IMR-90 (cell line): ENCODE measurements around the gene FARP1. TPM values are rescaled to one million over a fixed set of nuclear protein-coding genes. Genes with fewer than 3 reads are reported as not detected.

Experiments used
- ATAC-seq: fragments of 200-7000 bp; cut with Tn5 transposase; 2 replicates; pipeline ENCODE4 v1.9.1; 2020; ENCODE audit warnings: low read depth, mild to moderate bottlenecking, moderate library complexity
- BruUV-seq: library from RNA; stranded (reverse); fragments of 400-500 nt; replicated peaks from 2 replicates; lab custom pipeline; 2021; lab: Mats Ljungman, UMichigan
- CTCF ChIA-PET: fragments of 300-600 bp; formaldehyde crosslinking; extraction: SDS; loops from one replicate; lab custom pipeline; 2021; ENCODE audit warnings: antibody characterized with exemption; lab: Yijun Ruan, JAX
- POLR2A ChIA-PET: fragments of 300-600 bp; sonication (Branson Sonifier 250); formaldehyde crosslinking; loops from one replicate; lab custom pipeline; 2022; ENCODE audit warnings: antibody characterized with exemption; ENCODE audit not compliant: unreplicated experiment; lab: Charles Lee
- DNase-seq: peaks from one replicate; pipeline ENCODE4 v3.0.0; 2013
- H2AFZ ChIP-seq: replicated peaks from 2 replicates; pipeline ENCODE3; 2013; ENCODE audit warnings: low read length, mild to moderate bottlenecking; ENCODE audit not compliant: poor library complexity
- H2AK5ac ChIP-seq: 2 replicates; pipeline ENCODE4 v1.6.1; 2013; ENCODE audit warnings: low read depth, low read length, inconsistent platforms
- H2AK9ac ChIP-seq: replicated peaks from 2 replicates; pipeline ENCODE3; 2013; ENCODE audit warnings: mild to moderate bottlenecking, low read depth, low read length, moderate library complexity; ENCODE audit not compliant: poor library complexity
- H2BK120ac ChIP-seq: 2 replicates; pipeline ENCODE4 v1.6.1; 2013; ENCODE audit warnings: low read depth, low read length, inconsistent platforms
- H2BK15ac ChIP-seq: 3 replicates; pipeline ENCODE4 v1.6.1; 2013; ENCODE audit warnings: low read depth, low read length, inconsistent platforms
- H2BK20ac ChIP-seq: 2 replicates; pipeline ENCODE4 v1.6.1; 2013; ENCODE audit warnings: low read depth, mild to moderate bottlenecking, inconsistent platforms, low read length, moderate library complexity
- H2BK5ac ChIP-seq: 2 replicates; pipeline ENCODE4 v1.6.1; 2013; ENCODE audit warnings: mild to moderate bottlenecking, low read depth, low read length, inconsistent platforms; ENCODE audit not compliant: poor library complexity, severe bottlenecking
- H3K14ac ChIP-seq: replicated peaks from 2 replicates; pipeline ENCODE4 v1.6.1; 2013; ENCODE audit warnings: low read depth, low read length, inconsistent platforms
- H3K18ac ChIP-seq: 2 replicates; pipeline ENCODE4 v1.6.1; 2013; ENCODE audit warnings: low read depth, low read length, control low read depth
- H3K23ac ChIP-seq: 2 replicates; pipeline ENCODE4 v1.6.1; 2013; ENCODE audit warnings: low read depth, low read length, inconsistent platforms
- H3K27ac ChIP-seq: 2 replicates; pipeline ENCODE4 v1.5.1; 2013; ENCODE audit warnings: mild to moderate bottlenecking, control low read depth, low read length; ENCODE audit not compliant: insufficient read depth
- H3K27me3 ChIP-seq: 2 replicates; pipeline ENCODE4 v1.6.1; 2013; ENCODE audit warnings: low read length; ENCODE audit not compliant: control insufficient read depth, insufficient read depth
- H3K36me3 ChIP-seq: 2 replicates; pipeline ENCODE4 v1.6.1; 2013; ENCODE audit warnings: low read length, mixed read lengths; ENCODE audit not compliant: control insufficient read depth, insufficient read depth
- H3K4ac ChIP-seq: 2 replicates; pipeline ENCODE4 v1.6.1; 2013; ENCODE audit warnings: low read depth, low read length, inconsistent platforms
- H3K4me1 ChIP-seq: 2 replicates; pipeline ENCODE4 v1.6.1; 2013; ENCODE audit warnings: low read length, mixed read lengths; ENCODE audit not compliant: control insufficient read depth, insufficient read depth
- H3K4me2 ChIP-seq: 2 replicates; pipeline ENCODE4 v1.6.1; 2013; ENCODE audit warnings: low read depth, mild to moderate bottlenecking, control low read depth, low read length, moderate library complexity
- H3K4me3 ChIP-seq: 2 replicates; pipeline ENCODE4 v1.5.1; 2013; ENCODE audit warnings: low read depth, mild to moderate bottlenecking, control low read depth, low read length, moderate library complexity; ENCODE audit not compliant: insufficient read depth
- H3K56ac ChIP-seq: 2 replicates; pipeline ENCODE4 v1.6.1; 2013; ENCODE audit warnings: low read length, inconsistent platforms; ENCODE audit not compliant: insufficient read depth; ENCODE audit errors: extremely low read depth
- H3K79me1 ChIP-seq, 2 experiments: 2 replicates each; pipeline ENCODE4 v1.6.1; 2013; ENCODE audit warnings: low read length in 2 of 2, inconsistent platforms in 1 of 2, low read depth in 1 of 2
- H3K9ac ChIP-seq: 2 replicates; pipeline ENCODE4 v1.6.1; 2013; ENCODE audit warnings: low read depth, low read length, control low read depth
- H3K9me1 ChIP-seq: 2 replicates; pipeline ENCODE4 v1.6.1; 2013; ENCODE audit warnings: low read length, inconsistent platforms; ENCODE audit not compliant: insufficient read depth
- H3K9me3 ChIP-seq: 2 replicates; pipeline ENCODE4 v1.6.1; 2013; ENCODE audit warnings: low read length; ENCODE audit not compliant: control insufficient read depth, insufficient read depth
- H4K20me1 ChIP-seq: 2 replicates; pipeline ENCODE4 v1.6.1; 2013; ENCODE audit warnings: low read length, inconsistent platforms; ENCODE audit not compliant: insufficient read depth
- H4K5ac ChIP-seq: 2 replicates; pipeline ENCODE4 v1.6.1; 2013; ENCODE audit warnings: mild to moderate bottlenecking, low read depth, low read length, control low read depth
- H4K8ac ChIP-seq, 2 experiments: 2 replicates each; pipeline ENCODE4 v1.6.1; 2013; ENCODE audit warnings: low read depth in 2 of 2, low read length in 2 of 2, control low read depth in 1 of 2, inconsistent platforms in 1 of 2
- H4K91ac ChIP-seq: 2 replicates; pipeline ENCODE4 v1.6.1; 2013; ENCODE audit warnings: low read depth, low read length, inconsistent platforms; ENCODE audit not compliant: insufficient read depth
- RAD21 ChIP-seq: IDR thresholded peaks from 2 replicates; pipeline ENCODE4 v1.6.1; 2012; ENCODE audit warnings: low read length, improper control_type of control experiment
- WGBS, 2 experiments: methylation state at CpG; one replicate each; pipeline versions ENCODE4 v1.1.5 to v1.1.7; 2013; ENCODE audit warnings: missing lambda C conversion rate in 2 of 2; ENCODE audit not compliant: insufficient read length in 1 of 2; ENCODE audit errors: extremely low coverage in 2 of 2; 5-methylcytosine and 5-hydroxymethylcytosine counted together
- dilution Hi-C: fragments of 300-500 bp; cut with HindIII; formaldehyde crosslinking; loops from one replicate; pipeline ENCODE4 v1.14.3; 2018; ENCODE audit warnings: low sequenced_read_pairs; ENCODE audit not compliant: unreplicated experiment
- in situ Hi-C: fragments of 300-500 bp; cut with MboI; formaldehyde crosslinking; loops from 3 replicates; pipeline ENCODE4 v1.14.3; 2019; ENCODE audit warnings: low sequenced_read_pairs, inconsistent platforms, mixed read lengths
- intact Hi-C: fragments of 100-400 bp; cut with micrococcal nuclease; formaldehyde crosslinking; loops from 2 replicates; pipeline ENCODE4 v1.10.0; 2022
- polyA plus RNA-seq, 3 experiments: library from polyadenylated mRNA; depleted of rRNA; stranded (reverse); fragments of >200 nt; gene quantifications; 2 replicates each; pipeline ENCODE4 v1.2.3, GENCODE V29; 2012; ENCODE audit warnings: low replicate concordance in 1 of 3
- total RNA-seq: library from RNA; depleted of rRNA; stranded (reverse); fragments of >200 nt; gene quantifications from 2 replicates; pipeline ENCODE4 v1.2.3, GENCODE V29; 2012
- TF ChIP-seq, protein P1 (sequence below): fragments of 150-350 bp; IDR thresholded peaks from 2 replicates; pipeline ENCODE4 v1.6.1; 2017; ENCODE audit warnings: mild to moderate bottlenecking, antibody characterized with exemption, low read length, low read depth

Gene FARP1
- total and polyA plus RNA-seq, 2 of the 4 experiments (the other 2 are of a cell fraction): 39.6 to 57.0 TPM

DNA sequence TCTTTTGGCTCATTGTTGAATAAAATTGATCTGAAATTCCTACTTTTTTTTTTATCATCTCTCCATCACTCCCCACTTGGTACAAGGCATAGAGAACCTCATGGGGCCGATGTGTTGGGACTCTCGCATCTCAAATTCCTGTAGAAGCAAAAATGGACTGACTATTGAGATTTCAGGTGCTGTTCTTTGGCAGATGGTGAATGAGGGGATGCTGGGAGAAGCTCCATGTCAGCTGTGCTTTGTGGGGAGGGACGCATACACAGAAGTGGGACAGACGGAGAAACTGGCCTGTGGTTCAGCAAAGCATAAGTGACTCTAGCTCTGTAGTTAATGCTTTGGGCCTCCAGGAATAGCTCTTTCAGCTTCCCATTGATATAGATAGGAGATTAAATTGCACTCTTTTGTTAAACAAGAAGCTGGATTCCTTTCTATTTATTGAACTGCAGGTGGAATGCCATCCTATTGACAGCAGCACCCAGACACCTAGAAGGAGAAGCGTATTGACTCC, 228.7 kb downstream of the FARP1 start:
- peak overlapping the region; percentile 95 for H3K23ac ChIP-seq
- peak overlapping the region; percentile 51 for H3K4me2 ChIP-seq
- ATAC-seq: no peak
- no peak for DNase-seq
- peaks cover 23 to 73% of the 10 kb centered on the region in 2 experiments for H3K79me1 ChIP-seq
- dilution Hi-C loops: no loop called here
- H2AFZ ChIP-seq: no peak overlapping the region
- ChIA-PET CTCF (interaction anchor here (1.0 kb wide), 1 partner anchor 151 kb away, joined by 5 read pairs; no protein-coding TSS in a partner anchor), POLR2A (interaction anchor here (0.6 kb wide), 1 partner anchor 22 kb away, joined by 3 read pairs; no protein-coding TSS in a partner anchor)
- H4K8ac ChIP-seq: peak overlapping the region; percentile 56 to 73
- TF ChIP-seq, protein P1, sequence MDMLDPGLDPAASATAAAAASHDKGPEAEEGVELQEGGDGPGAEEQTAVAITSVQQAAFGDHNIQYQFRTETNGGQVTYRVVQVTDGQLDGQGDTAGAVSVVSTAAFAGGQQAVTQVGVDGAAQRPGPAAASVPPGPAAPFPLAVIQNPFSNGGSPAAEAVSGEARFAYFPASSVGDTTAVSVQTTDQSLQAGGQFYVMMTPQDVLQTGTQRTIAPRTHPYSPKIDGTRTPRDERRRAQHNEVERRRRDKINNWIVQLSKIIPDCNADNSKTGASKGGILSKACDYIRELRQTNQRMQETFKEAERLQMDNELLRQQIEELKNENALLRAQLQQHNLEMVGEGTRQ: no peak
- TF ChIP-seq RAD21: no peak
- no peaks in the 10 kb centered on the region for H3K27me3 ChIP-seq
- peak overlapping the region; percentile 92 for H4K5ac ChIP-seq
- H3K9me1 ChIP-seq: peaks cover 27% of the 10 kb centered on the region
- H4K20me1 ChIP-seq: peaks cover 8% of the 10 kb centered on the region
- no TSS peak for BruUV-seq
- peak overlapping the region; percentile 70 for H3K9ac ChIP-seq
- H3K14ac ChIP-seq: peak overlapping the region; percentile 90
- H3K4me3 ChIP-seq: no peak overlapping the region
- H2BK15ac ChIP-seq: peak overlapping the region; percentile 97
- H3K9me3 ChIP-seq: peaks cover 4% of the 10 kb centered on the region; the same call in 1 of the 2 replicates
- peak overlapping the region; percentile 98 for H2AK5ac ChIP-seq
- H2AK9ac ChIP-seq: peak overlapping the region; percentile 90
- intact Hi-C loops: loop anchor here (2.0 to 10.0 kb wide), 4 partner anchors 71 to 367 kb away; no protein-coding TSS in a partner anchor
- WGBS, 2 experiments: 82% methylated on average over 2 of the region's 5 CpGs; no CpG with 5 or more reads in 1 of the 2 experiments
- H2BK120ac ChIP-seq: peak overlapping the region; percentile 98
- peak overlapping the region; percentile 97 for H2BK20ac ChIP-seq
- H3K18ac ChIP-seq: peak overlapping the region; percentile 92
- H4K91ac ChIP-seq: peak overlapping the region; percentile 96
- in situ Hi-C loops: no loop called here
- H3K4me1 ChIP-seq: peaks cover 26% of the 10 kb centered on the region
- H3K36me3 ChIP-seq: peaks cover 9% of the 10 kb centered on the region
- H3K56ac ChIP-seq: peak overlapping the region; percentile 90; the same call in 1 of the 2 replicates
- peak overlapping the region; percentile 94 for H2BK5ac ChIP-seq
- peak overlapping the region; percentile 98 for H3K27ac ChIP-seq
- peak overlapping the region; percentile 99 for H3K4ac ChIP-seq
